SKM-1 treated with dmso at 0.1 percent for 144 hours (cell line): ENCODE results near the gene RBP4.

Experiments
- DNase-seq: peaks from one replicate; lab custom pipeline; 2025; ENCODE audit not compliant: unreplicated experiment; lab: John Stamatoyannopoulos, UW

Gene RBP4

GRCh38 chr10:93596539-93596938, 4.5 kb downstream of the RBP4 start:
- no peak for DNase-seq

- no peak for DNase-seq
Observed at GRCh38 chr10:93595378-93596161, 5.5 kb downstream of the RBP4 start.

- no peak for DNase-seq
Observed at GRCh38 chr10:93594518-93594917, 6.5 kb downstream of the RBP4 start.

GRCh38 chr10:93593749-93594148, 7.3 kb downstream of the RBP4 start:
- no peak for DNase-seq

GRCh38 chr10:93593254-93593653, 7.8 kb downstream of the RBP4 start:
- DNase-seq = no peak

GRCh38 chr10:93591065-93591808, 9.8 kb downstream of the RBP4 start:
- DNase-seq = peak; percentile 10

- DNase-seq = no peak
Observed at GRCh38 chr10:93590638-93591037, 10.4 kb downstream of the RBP4 start.

- no peak for DNase-seq
Observed at GRCh38 chr10:93589648-93590562, 11.1 kb downstream of the RBP4 start.

- no peak for DNase-seq
Observed at GRCh38 chr10:93584445-93584844, 16.6 kb downstream of the RBP4 start.

- DNase-seq = no peak
Observed at GRCh38 chr10:93580828-93581227, 20.2 kb downstream of the RBP4 start.

- DNase-seq = no peak
Observed at GRCh38 chr10:93579985-93580711, 20.9 kb downstream of the RBP4 start.

GRCh38 chr10:93579089-93579488, 21.9 kb downstream of the RBP4 start:
- no peak for DNase-seq

- no peak for DNase-seq
Observed at GRCh38 chr10:93577565-93577964, 23.5 kb downstream of the RBP4 start.

- no peak for DNase-seq
Observed at GRCh38 chr10:93576888-93577287, 24.1 kb downstream of the RBP4 start.

- no peak for DNase-seq
Observed at GRCh38 chr10:93573924-93574323, 27.1 kb downstream of the RBP4 start.

GRCh38 chr10:93573051-93573909, 27.8 kb downstream of the RBP4 start:
- peak; percentile 70 for DNase-seq

- no peak for DNase-seq
Observed at GRCh38 chr10:93572606-93573005, 28.4 kb downstream of the RBP4 start.

- DNase-seq = no peak
Observed at GRCh38 chr10:93570383-93570782, 30.7 kb downstream of the RBP4 start.

GRCh38 chr10:93568105-93568390, 33.0 kb downstream of the RBP4 start:
- no peak for DNase-seq
